Astrocyte (in vitro differentiated cells and primary cell): Measurements from ENCODE around the gene RMND1.

Source experiments
- EZH2 ChIP-seq: IDR thresholded peaks from 2 replicates; pipeline ENCODE4 v1.6.1; 2012; ENCODE audit warnings: mild to moderate bottlenecking, low read length, inconsistent platforms; ENCODE audit not compliant: insufficient read depth
- TF ChIP-seq, protein P1 (sequence below): IDR thresholded peaks from 2 replicates; pipeline ENCODE4 v1.5.1; 2011; ENCODE audit warnings: low read depth, mild to moderate bottlenecking, inconsistent platforms, low read length, moderate library complexity; ENCODE audit not compliant: insufficient read depth

DNA sequence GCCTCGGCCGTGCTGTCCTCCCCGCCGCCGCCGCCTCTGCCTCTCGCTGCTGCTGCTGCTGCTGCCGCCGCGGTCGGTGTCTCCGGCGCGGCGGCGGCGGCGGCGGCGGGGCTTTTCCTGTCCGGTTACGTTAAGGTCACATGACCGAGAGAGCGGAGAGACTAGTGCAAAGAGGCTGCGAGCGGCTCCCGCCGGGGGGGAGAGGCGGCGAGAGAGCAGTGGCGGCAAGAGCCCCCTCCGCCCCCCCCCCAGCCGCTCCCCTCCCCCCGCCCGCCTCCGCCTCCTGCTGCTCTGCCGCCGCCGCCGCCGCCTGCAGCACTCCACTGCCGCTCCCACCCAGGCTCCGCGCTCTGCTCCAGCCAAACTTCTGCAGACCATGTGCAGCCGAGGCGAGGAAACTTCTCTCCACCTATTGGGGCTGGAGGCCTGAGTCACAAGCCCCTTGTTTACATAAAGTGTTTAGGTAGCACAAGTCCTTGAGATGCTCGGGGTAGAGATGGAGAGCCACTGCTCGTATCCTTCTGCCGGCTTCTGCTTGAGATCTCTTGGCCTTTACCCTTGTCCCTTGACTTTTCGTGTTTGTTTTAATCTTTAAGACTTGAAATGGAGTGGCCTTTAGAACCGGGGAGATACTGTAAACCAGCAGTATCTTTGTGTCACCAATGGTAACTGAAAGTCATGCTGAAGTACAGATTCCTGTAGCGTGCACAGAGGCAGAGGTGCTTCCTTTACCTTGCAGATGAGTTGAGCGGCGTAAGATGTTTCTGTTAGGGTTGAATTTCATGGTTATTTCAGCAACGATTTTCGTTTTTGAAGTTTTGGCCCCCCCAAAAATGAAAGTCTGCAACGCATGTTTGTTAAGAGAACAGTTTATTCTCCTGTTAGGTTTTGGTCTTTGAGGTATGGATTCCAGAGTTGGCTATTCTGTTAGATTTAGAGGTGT is 60.2 kb downstream of the RMND1 start, which contains the start of gene ZBTB2:
- TF ChIP-seq, protein P1, sequence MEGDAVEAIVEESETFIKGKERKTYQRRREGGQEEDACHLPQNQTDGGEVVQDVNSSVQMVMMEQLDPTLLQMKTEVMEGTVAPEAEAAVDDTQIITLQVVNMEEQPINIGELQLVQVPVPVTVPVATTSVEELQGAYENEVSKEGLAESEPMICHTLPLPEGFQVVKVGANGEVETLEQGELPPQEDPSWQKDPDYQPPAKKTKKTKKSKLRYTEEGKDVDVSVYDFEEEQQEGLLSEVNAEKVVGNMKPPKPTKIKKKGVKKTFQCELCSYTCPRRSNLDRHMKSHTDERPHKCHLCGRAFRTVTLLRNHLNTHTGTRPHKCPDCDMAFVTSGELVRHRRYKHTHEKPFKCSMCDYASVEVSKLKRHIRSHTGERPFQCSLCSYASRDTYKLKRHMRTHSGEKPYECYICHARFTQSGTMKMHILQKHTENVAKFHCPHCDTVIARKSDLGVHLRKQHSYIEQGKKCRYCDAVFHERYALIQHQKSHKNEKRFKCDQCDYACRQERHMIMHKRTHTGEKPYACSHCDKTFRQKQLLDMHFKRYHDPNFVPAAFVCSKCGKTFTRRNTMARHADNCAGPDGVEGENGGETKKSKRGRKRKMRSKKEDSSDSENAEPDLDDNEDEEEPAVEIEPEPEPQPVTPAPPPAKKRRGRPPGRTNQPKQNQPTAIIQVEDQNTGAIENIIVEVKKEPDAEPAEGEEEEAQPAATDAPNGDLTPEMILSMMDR: no peak
- TF ChIP-seq EZH2: no peak
